GM12874 (cell line): Measurements from ENCODE around the gene CCDC38.

ENCODE experiments used
- CTCF ChIP-seq: IDR thresholded peaks from 2 replicates; pipeline ENCODE4 v1.5.1; 2011; ENCODE audit warnings: low read depth, mild to moderate bottlenecking, control low read depth, low read length, moderate library complexity; ENCODE audit not compliant: insufficient read depth

CCDC38 gene

GRCh38 chr12:95848575-95849388 is 93.6 kb downstream of the CCDC38 start:
- TF ChIP-seq CTCF: no peak

- no peak for TF ChIP-seq CTCF
Measured at GRCh38 chr12:95838125-95838524, 104.3 kb downstream of the CCDC38 start.

- TF ChIP-seq CTCF: no peak
Measured at GRCh38 chr12:95837240-95838038, 105.0 kb downstream of the CCDC38 start.

- no peak for TF ChIP-seq CTCF
Measured at GRCh38 chr12:95836630-95837239, 105.7 kb downstream of the CCDC38 start.

GRCh38 chr12:95836185-95836609 is 106.2 kb downstream of the CCDC38 start:
- no peak for TF ChIP-seq CTCF

- no peak for TF ChIP-seq CTCF
Measured at GRCh38 chr12:95834572-95834971, 107.8 kb downstream of the CCDC38 start.
